K562 (cell line): ENCODE measurements around the gene ZNF672. TPM values are rescaled to one million over a fixed set of nuclear protein-coding genes. Genes with fewer than 3 reads are reported as not detected.

Source experiments
- ARID1B ChIP-seq: fragments of 450-650 bp; IDR thresholded peaks from 2 replicates; pipeline ENCODE4 v1.6.1; 2016; ENCODE audit warnings: antibody characterized with exemption, mild to moderate bottlenecking, inconsistent platforms
- ATF1 ChIP-seq, 2 experiments: fragments of 450-650 bp in 1 of 2; IDR thresholded peaks; 2 replicates each; pipeline ENCODE4 v1.6.1; 2016; ENCODE audit warnings: missing compliant biosample characterization in 1 of 2, missing genetic modification characterization in 1 of 2
- BCLAF1 ChIP-seq, 2 experiments: fragments of 450-650 bp in 1 of 2; IDR thresholded peaks; 2 replicates each; pipeline ENCODE4 v1.6.1; 2011 to 2017; ENCODE audit warnings: low read depth in 2 of 2, antibody characterized with exemption in 1 of 2, borderline replicate concordance in 1 of 2, low read length in 1 of 2, mild to moderate bottlenecking in 1 of 2, mixed read lengths in 1 of 2; ENCODE audit not compliant: control insufficient read depth in 1 of 2
- E2F8 ChIP-seq: fragments of 450-650 bp; IDR thresholded peaks from 2 replicates; pipeline ENCODE4 v1.7.1; 2018; ENCODE audit warnings: mild to moderate bottlenecking, low read depth; ENCODE audit not compliant: partially characterized antibody
- GTF2A2 ChIP-seq: IDR thresholded peaks from 2 replicates; pipeline ENCODE4 v1.6.1; 2016; ENCODE audit warnings: mild to moderate bottlenecking, missing genetic modification characterization, missing compliant biosample characterization
- HINFP ChIP-seq: fragments of 450-650 bp; conservative IDR thresholded peaks from 2 replicates; pipeline ENCODE4 v1.6.1; 2016; ENCODE audit warnings: missing genetic modification characterization, low read depth, mild to moderate bottlenecking, control low read depth, missing compliant biosample characterization
- ID3 ChIP-seq, 2 experiments: fragments of 250-450 bp in 1 of 2; fragments of 450-650 bp in 1 of 2; sonication (Bioruptor Pico) in 1 of 2; IDR thresholded peaks; 2 replicates each; pipeline versions ENCODE4 v1.6.1 to v1.8.0; 2016 to 2021; ENCODE audit warnings: mild to moderate bottlenecking in 2 of 2, moderate library complexity in 2 of 2, missing compliant biosample characterization in 1 of 2, missing genetic modification characterization in 1 of 2
- PCBP1 ChIP-seq: fragments of 200-400 bp; formaldehyde crosslinking; IDR thresholded peaks from 2 replicates; pipeline ENCODE4 v1.6.1; 2018; ENCODE audit warnings: mild to moderate bottlenecking, low read depth, low read length; ENCODE audit not compliant: poor library complexity, severe bottlenecking
- POLR2AphosphoS5 ChIP-seq: IDR thresholded peaks from 2 replicates; pipeline ENCODE4 v1.6.1; 2011; ENCODE audit warnings: mild to moderate bottlenecking, low read depth, low read length, moderate library complexity; ENCODE audit not compliant: control insufficient read depth, insufficient read depth
- RHOXF2B ChIP-seq: fragments of 250-450 bp; sonication (Bioruptor Pico); conservative IDR thresholded peaks from 2 replicates; pipeline ENCODE4 v1.5.1; 2021
- SAP30 ChIP-seq: fragments of 200-600 bp; sonication (generic); IDR thresholded peaks from 2 replicates; pipeline ENCODE4 v1.6.1; 2012; ENCODE audit warnings: borderline replicate concordance, low read depth, mild to moderate bottlenecking, moderate library complexity, low read length, control low read depth, inconsistent platforms; ENCODE audit not compliant: insufficient read depth, poor library complexity, severe bottlenecking
- SMARCA4 ChIP-seq: fragments of 450-650 bp; IDR thresholded peaks from 2 replicates; pipeline ENCODE4 v1.6.1; 2016
- SRF ChIP-seq, 2 experiments: fragments of 250-450, 450-650 bp in 1 of 2; sonication (Bioruptor Pico) in 1 of 2; sonication (generic) in 1 of 2; formaldehyde crosslinking; IDR thresholded peaks; 2 replicates each; pipeline versions ENCODE4 v1.5.0 to v1.5.1; 2020 to 2022; ENCODE audit warnings: mild to moderate bottlenecking in 1 of 2, missing genetic modification reagents in 1 of 2
- XRCC3 ChIP-seq: fragments of 450-650 bp; IDR thresholded peaks from 2 replicates; pipeline ENCODE4 v1.6.1; 2017; ENCODE audit warnings: mild to moderate bottlenecking, moderate library complexity
- ZNF583 ChIP-seq: fragments of 250-450 bp; sonication (Bioruptor Pico); IDR thresholded peaks from 2 replicates; pipeline ENCODE4 v1.4.0; 2020
- ZNF766 ChIP-seq: fragments of 200-800 bp; sonication (Bioruptor generic); conservative IDR thresholded peaks from 2 replicates; pipeline ENCODE4 v1.6.1; 2016; ENCODE audit warnings: missing genetic modification characterization, missing compliant biosample characterization
- ZNF780A ChIP-seq: fragments of 250-450 bp; sonication (Bioruptor Pico); IDR thresholded peaks from 2 replicates; pipeline ENCODE4 v1.5.0; 2021; ENCODE audit warnings: mild to moderate bottlenecking
- polyA plus RNA-seq, 8 experiments: library from polyadenylated mRNA; depleted of rRNA in 4 of 8; stranded (reverse) in 5 of 8; unstranded in 3 of 8; fragments of >200 nt; fragmentation: Nextera tagmentation in 2 of 8; fragmentation: Illumina TruSeq in 1 of 8; extraction: Ambion mirVana in 2 of 8; extraction: Trizol in 1 of 8; gene quantifications; 2 replicates each; pipeline versions ENCODE4 v1.2.1 to v1.2.3, GENCODE V29; 2011 to 2014; ENCODE audit warnings: inconsistent platforms in 1 of 8, missing spikeins in 1 of 8
- total RNA-seq, 7 experiments: library from RNA; depleted of rRNA in 6 of 7; stranded (reverse); fragments of >200 nt in 6 of 7; fragmentation: Illumina TruSeq in 2 of 7; extraction: Trizol in 2 of 7; gene quantifications; 2 replicates each; pipeline versions ENCODE4 v1.2.1 to v1.2.3, GENCODE V29; 2011 to 2021; ENCODE audit warnings: low replicate concordance in 1 of 7

The ZNF672 gene
- total and polyA plus RNA-seq, 9 of the 15 experiments (the other 6 are each of a cell fraction or from before 2014, with no cell fraction given), result 1.9 to 57.9 (median 24.1) TPM

GRCh38 chr1:248838357-248839167, 538 bp downstream of the ZNF672 start (continued):
- TF ChIP-seq BCLAF1 (IDR thresholded peaks at IDR 0.05; ENCODE audit: borderline replicate concordance in 1 of 2, control insufficient read depth in 1 of 2, low read depth in 2 of 2, low read length in 1 of 2), result peak in 1 of 2 experiments; percentile 37; a peak in 1 of 4 replicates
- peak; percentile 83 for TF ChIP-seq PCBP1
- TF ChIP-seq ZNF766, result no peak; the same call in 1 of the 2 replicates
- 0 out of 2 replicates have a peak, but pooled peaks have one; percentile 63 for TF ChIP-seq ZNF583
- peak; percentile 17; the same call in 1 of the 2 replicates for TF ChIP-seq ARID1B
- no peak for TF ChIP-seq ZNF780A (CRISPR knock-in tag)
- peak; percentile 75; the same call in 1 of the 2 replicates for TF ChIP-seq POLR2AphosphoS5
- TF ChIP-seq RHOXF2B (CRISPR knock-in tag), result no peak
- TF ChIP-seq ATF1 (CRISPR knock-in tag; IDR thresholded peaks at IDR 0.05), result peak; percentile 31; the same call in 1 of the 2 replicates
- TF ChIP-seq ATF1 (tag; IDR thresholded peaks at IDR 0.05), result peak; percentile 99
- no peak for TF ChIP-seq SRF (CRISPR knock-in tag; IDR thresholded peaks at IDR 0.05)
- 0 out of 2 replicates have a peak, but pooled peaks have one; percentile 31 for TF ChIP-seq GTF2A2 (tag)
- TF ChIP-seq XRCC3, result no peak
- TF ChIP-seq ID3 (CRISPR knock-in tag; IDR thresholded peaks at IDR 0.05), result no peak
- peak; percentile 93 for TF ChIP-seq ID3 (tag; IDR thresholded peaks at IDR 0.05)
- TF ChIP-seq SMARCA4, result peak; percentile 22; the same call in 1 of the 2 replicates
- peak; percentile 57 for TF ChIP-seq SAP30
- 0 out of 2 replicates have a peak, but pooled peaks have one; percentile 19 for TF ChIP-seq HINFP (tag)
- TF ChIP-seq E2F8, result peak; percentile 58
